Motor neuron (in vitro differentiated cells): ENCODE results near the gene GPRC5A. TPM values are rescaled to one million over a fixed set of nuclear protein-coding genes. Genes with fewer than 3 reads are reported as not detected.

Experiments used
- ATAC-seq, 8 experiments: fragments of 200-7000 bp; cut with Tn5 transposase; replicated peaks in 6 of 8; 2 replicates each; pipeline ENCODE4 v1.8.0; 2021; ENCODE audit warnings: mild to moderate bottlenecking in 8 of 8, moderate library complexity in 8 of 8
- H3K27ac ChIP-seq, 2 donors: fragments of 250-450 bp; sonication (Bioruptor Pico); 2 replicates each; pipeline ENCODE4 v1.9.0; 2021; ENCODE audit warnings: antibody characterized with exemption in 2 of 2, mild to moderate bottlenecking in 2 of 2, moderate library complexity in 1 of 2
- H3K4me1 ChIP-seq, 2 donors: fragments of 250-450 bp; sonication (Bioruptor Pico); replicated peaks in 1 of 2; 2 replicates each; pipeline ENCODE4 v1.6.1; 2021; ENCODE audit warnings: antibody characterized with exemption in 2 of 2, mild to moderate bottlenecking in 2 of 2, moderate library complexity in 1 of 2
- H3K4me3 ChIP-seq, 5 donors: fragments of 250-450 bp; sonication (Bioruptor Pico); 2 replicates each; pipeline ENCODE4 v1.9.0; 2021; ENCODE audit warnings: antibody characterized with exemption in 5 of 5, mild to moderate bottlenecking in 5 of 5, moderate library complexity in 4 of 5
- WGBS, 10 experiments: fragments of 450-650 bp; shearing (Covaris generic); methylation state at CpG; one replicate each; pipeline ENCODE4 v1.0.0; 2022; 5-methylcytosine and 5-hydroxymethylcytosine counted together
- in situ Hi-C, 9 experiments: fragments of 400-800 bp; cut with MboI; loops; one replicate each; pipeline ENCODE4 v1.15.0; 2021; ENCODE audit warnings: low sequenced_read_pairs in 9 of 9, low pct_unique_long_range_greater_than_20kb in 2 of 9; ENCODE audit not compliant: unreplicated experiment in 9 of 9
- total RNA-seq, 8 experiments: library from RNA; unstranded; fragments of 300-600 nt; gene quantifications; 2 replicates each; pipeline versions ENCODE4 v1.2.3 to v1.2.4, GENCODE V29; 2022

GPRC5A gene
- total RNA-seq, 8 experiments from 2014 or later, result 0.21 to 72.8 (median 3.4) TPM

GRCh38 chr12:12964255-12964654 lies 72.9 kb downstream of the GPRC5A start:
- in situ Hi-C loops, result no loop called here
- no peak overlapping the region for H3K27ac ChIP-seq
- no peak overlapping the region for H3K4me3 ChIP-seq
- WGBS, 10 experiments, result 60 to 100% (median 88%) methylated on average over 1 to 4 of the region's 4 CpGs; no CpG with 5 or more reads in 1 of the 10 experiments
- H3K4me1 ChIP-seq, result peaks cover 2 to 10% of the 10 kb centered on the region in 2 donors
- ATAC-seq, result no peak

- H3K4me3 ChIP-seq, result no peak overlapping the region
- H3K27ac ChIP-seq, result no peak overlapping the region
- in situ Hi-C loops, result no loop called here
- H3K4me1 ChIP-seq, result peaks cover 0 to 3% of the 10 kb centered on the region in 2 donors
- peak in 1 of 8 experiments; percentile 29 for ATAC-seq
- WGBS, 10 experiments, result 20 to 97% (median 66%) methylated on average over 1 to 4 of the region's 4 CpGs; no CpG with 5 or more reads in 2 of the 10 experiments
These were observed 74.5 kb downstream of the GPRC5A start for GRCh38 chr12:12965836-12966235.

Other genes with a start within 250 kb of the GPRC5A start
- gene GPR19, start 195.4 kb upstream of the GPRC5A start, total RNA-seq, result 10 to 100 TPM in 5 of 8 experiments, under 1 TPM in 2, not detected in 1; 0.25 to 37.7 (median 17.6) TPM
- gene CDKN1B, start 174.2 kb upstream of the GPRC5A start, total RNA-seq, result 10 to 100 TPM; 16.6 to 89.8 (median 68.6) TPM
- 10 to 100 TPM in 3 of 8 experiments, 1 to 10 TPM in 5; 2.0 to 29.5 (median 4.2) TPM for gene APOLD1, start 105.9 kb upstream of the GPRC5A start, total RNA-seq
- 10 to 100 TPM; 47.8 to 77.1 (median 61.5) TPM for gene DDX47, start 78.2 kb upstream of the GPRC5A start, total RNA-seq
- gene GPRC5D, start 60.6 kb downstream of the GPRC5A start, total RNA-seq, result 1 to 10 TPM in 2 of 8 experiments, under 1 TPM in 3, not detected in 3; 0.66 to 4.7 (median 0.88) TPM
- 10 to 100 TPM in 7 of 8 experiments, 1 to 10 TPM in 1; 6.8 to 25.3 (median 17.1) TPM for gene HEBP1, start 108.7 kb downstream of the GPRC5A start, total RNA-seq
- gene FAM234B, start 152.8 kb downstream of the GPRC5A start, total RNA-seq, result 10 to 100 TPM in 5 of 8 experiments, 1 to 10 TPM in 3; 3.8 to 29.0 (median 23.4) TPM
- gene GSG1, start 212.1 kb downstream of the GPRC5A start, total RNA-seq, result under 1 TPM in 7 of 8 experiments, not detected in 1; 0.29 to 0.79 (median 0.46) TPM